ENCODE results near the gene OR14A16.

OR14A16 gene, protein sequence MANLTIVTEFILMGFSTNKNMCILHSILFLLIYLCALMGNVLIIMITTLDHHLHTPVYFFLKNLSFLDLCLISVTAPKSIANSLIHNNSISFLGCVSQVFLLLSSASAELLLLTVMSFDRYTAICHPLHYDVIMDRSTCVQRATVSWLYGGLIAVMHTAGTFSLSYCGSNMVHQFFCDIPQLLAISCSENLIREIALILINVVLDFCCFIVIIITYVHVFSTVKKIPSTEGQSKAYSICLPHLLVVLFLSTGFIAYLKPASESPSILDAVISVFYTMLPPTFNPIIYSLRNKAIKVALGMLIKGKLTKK

DNA sequence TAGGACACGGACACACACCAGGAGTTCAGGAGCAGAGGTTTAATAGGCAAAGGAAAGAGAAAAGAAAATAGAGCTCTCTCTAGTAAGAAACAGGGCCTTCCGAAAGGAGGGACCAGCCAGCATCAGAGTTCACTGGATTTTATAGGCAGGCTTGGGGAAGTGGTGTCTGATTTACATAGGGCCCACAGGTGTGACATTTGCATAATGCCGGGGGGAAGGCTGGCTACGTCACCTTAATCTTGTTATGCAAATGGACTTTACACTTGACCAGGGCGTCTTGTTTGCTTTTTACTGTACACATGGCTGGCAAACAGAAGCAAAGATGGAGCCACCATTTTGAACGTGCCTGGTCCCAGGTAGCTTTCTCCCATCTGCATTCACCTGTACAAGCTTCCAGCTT lies at the start of gene OR14A16:
OR14A16 (minus strand) TSS at position 97 of the 400 bp plus-strand sequence. CDS start 8,390 bp downstream, outside the sequence.
- no peak for DNase-seq

DNA sequence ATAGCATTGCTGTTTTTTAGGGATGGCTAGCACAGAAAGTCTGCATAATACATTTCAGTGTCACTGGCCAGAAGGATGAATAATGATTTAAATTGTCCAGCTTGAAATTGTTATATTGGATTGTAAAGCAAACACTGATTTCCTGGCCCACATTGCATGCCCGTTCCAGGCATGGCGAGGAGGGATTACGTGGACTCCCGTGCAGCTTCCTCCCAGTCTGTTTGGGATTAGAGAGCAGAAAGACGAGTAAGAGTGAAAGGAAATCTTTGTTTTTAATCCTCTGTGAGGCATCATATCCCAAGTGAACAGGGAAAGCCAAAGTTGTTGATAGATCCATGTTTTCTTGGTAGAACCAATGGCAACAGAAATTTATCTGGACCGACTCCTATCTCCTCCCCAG lies 41.5 kb upstream of the OR14A16 start:
- no peak for DNase-seq

DNA sequence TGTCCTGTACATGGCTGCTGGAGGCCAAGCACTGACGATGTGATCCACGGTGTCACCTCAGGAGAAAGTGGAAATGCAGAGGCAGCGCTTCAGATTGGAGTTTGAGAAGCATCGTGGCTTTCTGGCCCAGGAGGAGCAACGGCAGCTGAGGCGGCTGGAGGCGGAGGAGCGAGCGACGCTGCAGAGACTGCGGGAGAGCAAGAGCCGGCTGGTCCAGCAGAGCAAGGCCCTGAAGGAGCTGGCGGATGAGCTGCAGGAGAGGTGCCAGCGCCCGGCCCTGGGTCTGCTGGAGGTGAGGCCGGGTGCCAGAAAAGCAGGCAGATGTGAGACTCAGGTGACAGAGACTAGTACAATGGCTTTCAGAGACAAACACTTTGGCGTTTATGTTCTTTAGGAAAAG lies 40.7 kb upstream of the OR14A16 start:
- no peak for DNase-seq

DNA sequence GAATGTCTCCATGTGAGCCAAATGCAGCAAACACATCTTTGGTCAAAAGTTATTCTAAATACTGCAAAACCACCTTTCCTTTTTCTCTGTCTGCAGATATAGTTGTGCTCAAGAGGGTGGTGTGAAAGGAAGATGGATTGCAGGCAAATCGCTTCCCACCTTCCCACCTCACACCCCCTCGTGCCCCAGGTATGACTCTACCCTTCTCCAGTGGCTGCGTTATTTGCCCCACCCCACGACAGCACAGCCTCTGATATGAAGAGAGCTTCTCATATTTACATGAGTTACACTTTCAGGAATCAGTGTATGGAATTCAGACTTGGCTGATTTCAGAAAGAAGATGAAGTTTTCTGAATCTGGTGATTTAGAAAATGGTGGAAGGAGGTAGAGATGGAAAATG lies 38.8 kb upstream of the OR14A16 start:
- no peak for DNase-seq

GRCh38 chr1:247857985-247858619 lies 34.2 kb upstream of the OR14A16 start:
- DNase-seq, result no peak

DNA sequence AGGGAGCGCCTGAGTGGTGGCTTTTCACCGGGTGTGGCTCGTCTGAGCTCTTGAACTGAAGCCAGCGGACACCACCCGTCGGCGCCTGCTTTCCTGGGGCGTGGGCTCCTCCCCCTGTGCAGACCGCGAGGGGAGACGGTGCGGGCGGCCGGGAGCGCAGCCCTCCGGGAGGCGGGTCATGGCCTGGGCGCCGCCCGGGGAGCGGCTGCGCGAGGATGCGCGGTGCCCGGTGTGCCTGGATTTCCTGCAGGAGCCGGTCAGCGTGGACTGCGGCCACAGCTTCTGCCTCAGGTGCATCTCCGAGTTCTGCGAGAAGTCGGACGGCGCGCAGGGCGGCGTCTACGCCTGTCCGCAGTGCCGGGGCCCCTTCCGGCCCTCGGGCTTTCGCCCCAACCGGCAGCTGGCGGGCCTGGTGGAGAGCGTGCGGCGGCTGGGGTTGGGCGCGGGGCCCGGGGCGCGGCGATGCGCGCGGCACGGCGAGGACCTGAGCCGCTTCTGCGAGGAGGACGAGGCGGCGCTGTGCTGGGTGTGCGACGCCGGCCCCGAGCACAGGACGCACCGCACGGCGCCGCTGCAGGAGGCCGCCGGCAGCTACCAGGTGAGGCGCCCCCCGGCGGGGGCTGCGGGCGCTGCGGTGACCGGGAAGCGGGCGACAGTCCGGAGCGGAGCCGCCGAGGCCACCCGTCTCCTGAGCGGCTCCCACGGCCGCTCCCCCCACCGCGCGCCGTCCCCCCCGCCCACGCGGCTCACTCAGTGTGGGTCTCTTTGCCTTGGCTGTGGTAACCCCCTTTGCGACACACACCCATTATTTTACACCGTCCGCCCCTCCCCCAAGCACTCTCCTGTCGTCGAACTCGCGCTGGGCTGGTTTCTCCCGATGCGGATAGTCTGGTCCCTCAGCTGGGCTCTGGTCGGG lies 33.4 kb upstream of the OR14A16 start, which contains the start of gene TRIM58:
TRIM58 (plus strand) TSS at position 119 of the 916 bp plus-strand sequence; CDS start at position 179, 60 bp downstream.
- DNase-seq, result peak; percentile 14 to 17

DNA sequence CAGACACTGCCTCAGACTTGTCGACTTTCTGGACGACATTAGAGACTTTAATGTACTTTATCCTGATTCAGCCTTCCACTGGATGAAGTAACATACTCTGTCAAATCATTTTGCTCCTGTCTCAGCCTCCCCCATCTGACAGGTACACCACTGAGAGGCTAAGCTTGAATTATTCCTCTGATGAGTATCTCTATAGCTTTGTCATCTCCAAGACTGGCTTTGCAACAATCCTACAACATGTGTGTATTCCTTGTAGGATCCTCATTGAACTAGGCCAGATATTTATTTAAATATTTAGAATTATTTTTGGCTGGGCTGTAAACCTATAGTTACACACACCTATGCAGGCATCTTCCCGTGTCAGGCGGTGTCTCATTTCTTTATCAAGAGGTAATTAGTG lies 32.0 kb upstream of the OR14A16 start:
- DNase-seq, result no peak

DNA sequence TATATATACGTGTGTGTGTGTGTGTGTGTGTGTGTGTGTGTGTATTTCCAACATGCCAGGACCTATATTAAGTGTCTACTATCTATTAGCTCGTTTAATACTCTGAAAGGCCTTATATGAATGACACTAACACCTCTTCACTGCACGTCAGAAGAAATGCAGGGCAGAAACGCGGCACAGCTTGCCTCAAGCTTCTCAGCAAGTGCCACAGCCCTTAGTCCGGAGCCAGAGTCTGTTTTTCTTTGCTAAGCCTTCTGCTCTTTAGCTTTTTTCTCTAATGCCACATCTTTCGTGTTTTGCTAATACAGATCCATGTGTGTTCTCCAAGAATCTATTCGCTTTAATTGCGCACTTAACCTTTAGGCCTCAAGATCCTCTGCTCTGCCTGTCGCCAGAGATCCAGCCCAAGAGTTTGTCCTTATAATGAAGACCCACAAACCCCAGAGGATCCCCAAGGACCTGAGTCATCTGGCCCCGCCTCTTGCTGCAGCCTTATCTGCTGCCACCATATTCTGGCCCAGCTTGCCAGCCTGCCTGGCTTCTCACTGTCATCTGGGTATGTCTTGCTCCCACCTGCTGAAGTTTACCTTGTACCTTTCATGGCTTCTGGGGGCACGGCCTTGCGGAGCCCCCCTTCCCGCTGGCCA lies 31.1 kb upstream of the OR14A16 start:
- no peak for DNase-seq

GRCh38 chr1:247849616-247850015 lies 25.7 kb upstream of the OR14A16 start:
- no peak for DNase-seq

GRCh38 chr1:247848346-247848745 lies 24.4 kb upstream of the OR14A16 start:
- DNase-seq, result no peak

DNA sequence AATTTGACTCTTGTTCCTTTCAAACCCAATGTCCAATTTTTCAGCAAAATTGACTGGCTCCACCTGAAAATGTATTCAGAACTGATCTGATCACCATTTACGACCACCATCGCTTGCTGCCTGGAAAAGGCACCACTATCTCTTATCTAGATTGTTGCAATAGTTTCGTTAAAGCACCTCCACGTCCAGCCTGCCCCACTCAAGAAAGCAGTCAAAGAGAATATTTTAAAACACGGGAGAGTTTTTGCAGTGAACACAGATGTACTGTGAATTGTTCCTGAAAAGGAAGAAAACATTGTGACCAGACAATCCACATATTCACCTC lies 21.7 kb upstream of the OR14A16 start:
- DNase-seq, result no peak

DNA sequence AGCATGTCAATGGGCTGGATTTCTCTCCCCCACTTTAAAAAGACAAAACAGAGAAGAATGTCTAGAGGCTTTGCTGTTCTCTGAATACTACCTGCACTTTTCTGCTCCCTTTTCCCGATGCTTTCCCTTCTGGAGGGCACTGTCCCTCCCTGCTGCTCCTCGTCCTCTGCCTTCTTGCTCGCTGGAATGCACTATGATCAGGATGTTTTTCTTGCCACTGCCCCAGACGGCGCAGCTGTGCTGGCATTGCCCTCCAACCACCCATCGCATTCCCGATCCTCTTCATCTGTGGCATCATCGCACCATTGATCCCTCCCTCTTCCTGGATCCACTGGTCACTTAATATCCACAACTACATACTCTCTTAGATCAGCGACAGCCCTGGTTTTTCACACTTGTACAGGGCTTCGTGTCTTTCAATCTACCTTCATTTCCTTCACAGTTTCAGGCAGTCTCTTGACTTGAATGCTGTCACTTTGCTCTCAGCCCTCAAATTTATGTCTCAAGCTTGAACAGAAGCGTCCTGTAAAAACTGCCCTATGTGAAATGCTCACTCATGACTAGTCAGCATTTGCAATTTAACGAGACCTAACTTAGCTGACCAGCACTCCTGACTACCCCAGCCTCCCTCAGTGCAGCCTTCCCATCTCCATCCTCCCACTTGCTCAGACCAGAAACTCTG lies 21.2 kb upstream of the OR14A16 start:
- no peak for DNase-seq

DNA sequence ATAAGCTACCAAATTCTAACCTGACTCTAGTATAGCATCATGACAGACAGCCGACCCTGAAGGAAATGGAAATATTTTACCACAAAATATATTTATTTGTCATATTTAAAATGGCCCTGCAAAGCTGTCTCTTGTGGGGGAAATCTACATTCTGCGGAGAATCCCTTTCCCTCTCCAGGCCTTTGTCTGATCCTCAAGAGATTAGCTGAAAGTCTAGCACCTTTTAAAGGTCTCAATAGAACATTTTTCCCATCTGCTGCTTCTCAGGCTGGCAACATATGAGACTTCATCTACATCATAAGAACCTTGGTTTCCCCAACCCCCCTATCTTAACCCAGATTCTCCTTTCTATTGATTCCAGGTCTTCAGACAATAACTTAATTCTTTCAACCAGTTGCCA lies 19.5 kb upstream of the OR14A16 start:
- no peak for DNase-seq

GRCh38 chr1:247841796-247842195 lies 17.9 kb upstream of the OR14A16 start, which contains the start of gene OR11L1:
Gene OR11L1 (minus strand): TSS chr1:247841896. CDS start chr1:247841896, 0 bp downstream.
- DNase-seq, result no peak

- DNase-seq, result no peak
Observed at GRCh38 chr1:247840818-247841217, 16.9 kb upstream of the OR14A16 start.

GRCh38 chr1:247833601-247834000 lies 9.7 kb upstream of the OR14A16 start:
- no peak for DNase-seq

DNA sequence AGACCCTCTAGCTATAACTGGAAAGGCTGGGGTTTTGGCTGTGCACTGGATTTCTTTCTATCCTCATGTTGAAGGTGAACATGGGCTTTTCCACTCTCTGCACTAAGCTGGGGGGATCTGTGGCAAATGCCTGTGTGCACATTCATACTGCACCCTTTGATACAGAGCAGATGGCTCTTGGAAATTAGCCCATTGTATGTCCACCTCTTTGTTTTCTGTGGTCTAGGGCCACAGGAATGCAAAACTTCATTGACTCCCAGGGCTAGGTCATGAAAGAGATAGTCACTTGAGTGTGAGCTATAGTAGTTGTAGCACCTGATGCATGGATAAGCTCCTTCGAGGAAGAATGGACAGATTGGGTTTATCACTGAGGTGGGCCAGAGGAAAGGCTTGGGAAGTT lies 5.7 kb upstream of the OR14A16 start:
- DNase-seq, result no peak

GRCh38 chr1:247825362-247825761 lies 1.4 kb upstream of the OR14A16 start:
- no peak for DNase-seq

DNA sequence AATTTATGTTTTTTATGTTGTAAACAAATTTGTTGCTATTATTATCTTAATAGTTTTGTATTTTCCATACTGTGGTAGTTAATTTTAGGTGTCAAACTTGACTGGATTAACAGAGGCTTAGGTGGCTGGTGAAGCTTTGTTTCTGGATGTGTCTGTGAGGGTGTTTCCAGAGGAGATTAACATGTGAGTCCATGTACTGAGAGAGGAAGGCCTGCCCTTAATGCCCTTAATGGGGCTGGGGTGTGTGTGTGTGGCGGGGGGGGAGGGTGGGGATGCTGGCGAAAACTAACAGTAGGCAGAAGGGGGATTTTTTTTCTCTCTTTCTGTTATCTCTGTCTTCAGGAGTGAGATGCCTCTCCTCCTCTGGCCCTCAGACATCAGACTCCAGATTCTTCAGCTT lies 1.9 kb downstream of the OR14A16 start:
- no peak for DNase-seq

DNA sequence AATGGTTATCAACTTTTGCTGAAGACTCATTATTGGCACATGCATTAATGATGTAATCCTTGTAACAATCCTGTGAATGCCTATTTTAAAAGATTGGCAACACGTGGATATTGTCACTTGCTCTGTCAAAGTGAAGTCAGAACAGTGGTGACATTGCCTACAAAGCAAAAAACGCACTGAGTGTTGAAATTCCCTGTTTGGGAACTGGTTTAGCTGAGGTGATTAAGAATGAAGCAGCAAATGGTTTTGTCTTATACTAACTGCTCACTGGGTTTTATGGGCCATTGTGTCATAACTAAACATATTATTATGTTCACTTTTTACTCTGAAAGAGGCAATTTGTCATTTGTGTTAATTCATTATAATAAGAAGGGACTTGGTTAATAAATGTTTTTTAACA lies 11.3 kb downstream of the OR14A16 start:
- DNase-seq, result no peak

GRCh38 chr1:247797518-247797917 lies 26.4 kb downstream of the OR14A16 start:
- DNase-seq, result no peak

- DNase-seq, result no peak
Observed at GRCh38 chr1:247769603-247770002, 54.3 kb downstream of the OR14A16 start.
